Epithelial cell of proximal tubule (primary cell): ENCODE measurements around the gene ASRGL1. TPM values are rescaled to one million over a fixed set of nuclear protein-coding genes. Genes with fewer than 3 reads are reported as not detected.
"Not testable (repeated sequence)": the region's sequence is repeated elsewhere in the genome, so short reads cannot be mapped to it uniquely, and the experiment has no call there.

ENCODE experiments used
- DNase-seq: peaks from one replicate; pipeline ENCODE4 v3.0.0-alpha.2; 2011; ENCODE audit warnings: low read depth
- H3K4me3 ChIP-seq: 2 replicates; pipeline ENCODE4 v1.5.1; 2011; ENCODE audit warnings: low read depth, mild to moderate bottlenecking, low read length
- total RNA-seq: library from RNA; depleted of rRNA; stranded (reverse); fragments of >200 nt; gene quantifications from 2 replicates; pipeline ENCODE4 v1.2.3, GENCODE V29; 2015
- TF ChIP-seq, protein P1 (sequence below): conservative IDR thresholded peaks from 2 replicates; pipeline ENCODE4 v1.5.1; 2012; ENCODE audit warnings: low read depth, mild to moderate bottlenecking, low read length

The ASRGL1 gene
- total RNA-seq, 1 donor from 2014 or later = 19.7 TPM

- TF ChIP-seq, protein P1, sequence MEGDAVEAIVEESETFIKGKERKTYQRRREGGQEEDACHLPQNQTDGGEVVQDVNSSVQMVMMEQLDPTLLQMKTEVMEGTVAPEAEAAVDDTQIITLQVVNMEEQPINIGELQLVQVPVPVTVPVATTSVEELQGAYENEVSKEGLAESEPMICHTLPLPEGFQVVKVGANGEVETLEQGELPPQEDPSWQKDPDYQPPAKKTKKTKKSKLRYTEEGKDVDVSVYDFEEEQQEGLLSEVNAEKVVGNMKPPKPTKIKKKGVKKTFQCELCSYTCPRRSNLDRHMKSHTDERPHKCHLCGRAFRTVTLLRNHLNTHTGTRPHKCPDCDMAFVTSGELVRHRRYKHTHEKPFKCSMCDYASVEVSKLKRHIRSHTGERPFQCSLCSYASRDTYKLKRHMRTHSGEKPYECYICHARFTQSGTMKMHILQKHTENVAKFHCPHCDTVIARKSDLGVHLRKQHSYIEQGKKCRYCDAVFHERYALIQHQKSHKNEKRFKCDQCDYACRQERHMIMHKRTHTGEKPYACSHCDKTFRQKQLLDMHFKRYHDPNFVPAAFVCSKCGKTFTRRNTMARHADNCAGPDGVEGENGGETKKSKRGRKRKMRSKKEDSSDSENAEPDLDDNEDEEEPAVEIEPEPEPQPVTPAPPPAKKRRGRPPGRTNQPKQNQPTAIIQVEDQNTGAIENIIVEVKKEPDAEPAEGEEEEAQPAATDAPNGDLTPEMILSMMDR = no peak
- no peak for DNase-seq
- H3K4me3 ChIP-seq = no peak overlapping the region
These were observed 37.6 kb downstream of the ASRGL1 start for GRCh38 chr11:62374801-62375200.

GRCh38 chr11:62378459-62379063, 41.3 kb downstream of the ASRGL1 start:
- DNase-seq = not testable (repeated sequence)

GRCh38 chr11:62379586-62379985, 42.3 kb downstream of the ASRGL1 start:
- H3K4me3 ChIP-seq = not testable (repeated sequence)

More at GRCh38 chr11:62378459-62379063, 41.3 kb downstream of the ASRGL1 start:
- TF ChIP-seq, protein P1 = peak; percentile 40
- not testable (repeated sequence) for H3K4me3 ChIP-seq

DNA sequence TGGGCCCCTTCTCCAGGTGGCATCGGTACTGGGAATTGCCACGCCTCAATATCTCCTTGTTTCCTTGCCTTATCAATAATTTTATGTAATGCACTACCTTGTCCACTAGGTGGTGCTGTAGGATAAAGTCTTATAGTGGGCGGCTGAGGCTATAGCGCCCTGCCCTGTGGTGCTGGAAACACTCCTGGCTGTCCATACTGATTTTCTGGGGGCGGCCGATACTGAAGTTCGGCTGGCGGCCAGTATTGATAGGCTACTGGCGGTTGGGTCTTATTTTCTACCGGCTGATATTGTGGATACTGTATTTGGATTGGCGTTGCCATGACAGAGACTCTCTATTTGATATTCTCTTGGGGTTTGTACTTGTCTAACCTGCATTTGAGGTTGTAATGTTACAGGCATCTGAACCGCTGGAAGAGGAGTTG, 43.6 kb downstream of the ASRGL1 start:
- H3K4me3 ChIP-seq, DNase-seq: not testable (repeated sequence)
- TF ChIP-seq, protein P1 = peak; percentile 71

More at GRCh38 chr11:62379586-62379985, 42.3 kb downstream of the ASRGL1 start:
- DNase-seq = not testable (repeated sequence)

- no peak overlapping the region for H3K4me3 ChIP-seq
- TF ChIP-seq, protein P1 = no peak
- DNase-seq = no peak
These were observed 46.6 kb downstream of the ASRGL1 start for GRCh38 chr11:62383822-62384221.

- DNase-seq, H3K4me3 ChIP-seq: not testable (repeated sequence)
These were observed 48.8 kb downstream of the ASRGL1 start for GRCh38 chr11:62386083-62386482.

GRCh38 chr11:62387381-62387780, 50.1 kb downstream of the ASRGL1 start:
- TF ChIP-seq, protein P1 = no peak
- no peak overlapping the region for H3K4me3 ChIP-seq
- no peak for DNase-seq

- TF ChIP-seq, protein P1 = no peak
- no peak overlapping the region for H3K4me3 ChIP-seq
- DNase-seq = no peak
These were observed 51.8 kb downstream of the ASRGL1 start for GRCh38 chr11:62388999-62389398.
